WI38 (cell line): ENCODE measurements around the gene ZFYVE9.
"Not testable (repeated sequence)": the region's sequence is repeated elsewhere in the genome, so short reads cannot be mapped to it uniquely, and the experiment has no call there.

Source experiments
- H3K4me3 ChIP-seq: 2 replicates; pipeline ENCODE4 v1.5.1; 2011; ENCODE audit warnings: low read depth, mild to moderate bottlenecking, control low read depth, low read length
- TF ChIP-seq, protein P1 (sequence below): IDR thresholded peaks from 2 replicates; pipeline ENCODE4 v1.5.1; 2012; ENCODE audit warnings: low read depth, mild to moderate bottlenecking, control low read depth, low read length

Gene ZFYVE9

GRCh38 chr1:52139817-52140540 lies 1.9 kb upstream of the ZFYVE9 start:
- no peak overlapping the region for H3K4me3 ChIP-seq
- TF ChIP-seq, protein P1, sequence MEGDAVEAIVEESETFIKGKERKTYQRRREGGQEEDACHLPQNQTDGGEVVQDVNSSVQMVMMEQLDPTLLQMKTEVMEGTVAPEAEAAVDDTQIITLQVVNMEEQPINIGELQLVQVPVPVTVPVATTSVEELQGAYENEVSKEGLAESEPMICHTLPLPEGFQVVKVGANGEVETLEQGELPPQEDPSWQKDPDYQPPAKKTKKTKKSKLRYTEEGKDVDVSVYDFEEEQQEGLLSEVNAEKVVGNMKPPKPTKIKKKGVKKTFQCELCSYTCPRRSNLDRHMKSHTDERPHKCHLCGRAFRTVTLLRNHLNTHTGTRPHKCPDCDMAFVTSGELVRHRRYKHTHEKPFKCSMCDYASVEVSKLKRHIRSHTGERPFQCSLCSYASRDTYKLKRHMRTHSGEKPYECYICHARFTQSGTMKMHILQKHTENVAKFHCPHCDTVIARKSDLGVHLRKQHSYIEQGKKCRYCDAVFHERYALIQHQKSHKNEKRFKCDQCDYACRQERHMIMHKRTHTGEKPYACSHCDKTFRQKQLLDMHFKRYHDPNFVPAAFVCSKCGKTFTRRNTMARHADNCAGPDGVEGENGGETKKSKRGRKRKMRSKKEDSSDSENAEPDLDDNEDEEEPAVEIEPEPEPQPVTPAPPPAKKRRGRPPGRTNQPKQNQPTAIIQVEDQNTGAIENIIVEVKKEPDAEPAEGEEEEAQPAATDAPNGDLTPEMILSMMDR, result no peak

GRCh38 chr1:52140633-52141512 lies 1.0 kb upstream of the ZFYVE9 start:
- TF ChIP-seq, protein P1, result no peak
- H3K4me3 ChIP-seq, result peak overlapping the region; percentile 58

- peak overlapping the region; percentile 85 for H3K4me3 ChIP-seq
- TF ChIP-seq, protein P1, result no peak
Observed at GRCh38 chr1:52142220-52143183, 613 bp downstream of the ZFYVE9 start.

DNA sequence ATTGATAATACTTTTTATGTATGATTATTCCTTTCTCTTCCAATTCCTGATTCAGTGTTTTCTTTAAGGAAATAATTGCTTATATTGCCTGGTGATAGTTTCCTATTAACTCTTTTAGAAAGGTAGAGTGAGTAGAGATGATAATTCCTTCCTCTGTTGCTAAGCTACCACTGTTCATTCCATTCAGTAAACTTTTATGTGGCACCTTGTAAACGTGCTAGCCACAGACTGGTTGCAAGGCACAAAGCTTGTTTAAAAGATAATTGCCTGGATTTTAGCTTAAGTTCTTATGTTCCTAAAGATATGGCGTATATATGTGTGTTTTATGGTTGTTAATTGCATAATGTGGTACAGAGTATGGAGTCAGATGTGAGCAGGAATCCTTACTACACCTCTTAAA lies 3.2 kb downstream of the ZFYVE9 start:
- no peak overlapping the region for H3K4me3 ChIP-seq
- TF ChIP-seq, protein P1, result no peak

GRCh38 chr1:52150445-52150844 lies 8.6 kb downstream of the ZFYVE9 start:
- H3K4me3 ChIP-seq, result not testable (repeated sequence)

GRCh38 chr1:52150946-52151345 lies 9.1 kb downstream of the ZFYVE9 start:
- TF ChIP-seq, protein P1, result no peak
- no peak overlapping the region for H3K4me3 ChIP-seq

GRCh38 chr1:52152572-52152971 lies 10.7 kb downstream of the ZFYVE9 start:
- TF ChIP-seq, protein P1, result no peak
- no peak overlapping the region for H3K4me3 ChIP-seq
